Measurements from ENCODE around the gene ALK. TPM values are rescaled to one million over a fixed set of nuclear protein-coding genes. Genes with fewer than 3 reads are reported as not detected.

The ALK gene
- total RNA-seq, 4 donors from 2014 or later = 0.85 to 2.4 (median 1.8) TPM

DNA sequence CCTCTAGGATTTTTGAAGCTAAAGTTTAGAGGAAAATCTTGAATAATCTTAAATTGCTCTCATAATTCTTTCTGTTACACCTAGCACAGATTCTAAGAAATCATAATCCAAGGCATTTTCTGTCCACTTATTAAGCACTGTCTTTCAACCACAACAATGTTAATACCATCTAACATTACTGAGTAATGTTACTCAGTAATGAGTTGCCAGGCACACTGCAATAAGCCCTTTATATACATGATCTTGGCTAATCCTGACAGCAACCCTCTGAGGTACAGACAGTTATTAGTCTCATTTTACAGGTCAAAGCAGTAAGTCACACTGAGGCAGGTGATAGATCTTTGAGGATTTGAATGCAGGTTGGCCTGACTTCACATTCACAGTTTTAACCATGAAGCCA lies 291.9 kb downstream of the ALK start:
- TF ChIP-seq, protein P1, sequence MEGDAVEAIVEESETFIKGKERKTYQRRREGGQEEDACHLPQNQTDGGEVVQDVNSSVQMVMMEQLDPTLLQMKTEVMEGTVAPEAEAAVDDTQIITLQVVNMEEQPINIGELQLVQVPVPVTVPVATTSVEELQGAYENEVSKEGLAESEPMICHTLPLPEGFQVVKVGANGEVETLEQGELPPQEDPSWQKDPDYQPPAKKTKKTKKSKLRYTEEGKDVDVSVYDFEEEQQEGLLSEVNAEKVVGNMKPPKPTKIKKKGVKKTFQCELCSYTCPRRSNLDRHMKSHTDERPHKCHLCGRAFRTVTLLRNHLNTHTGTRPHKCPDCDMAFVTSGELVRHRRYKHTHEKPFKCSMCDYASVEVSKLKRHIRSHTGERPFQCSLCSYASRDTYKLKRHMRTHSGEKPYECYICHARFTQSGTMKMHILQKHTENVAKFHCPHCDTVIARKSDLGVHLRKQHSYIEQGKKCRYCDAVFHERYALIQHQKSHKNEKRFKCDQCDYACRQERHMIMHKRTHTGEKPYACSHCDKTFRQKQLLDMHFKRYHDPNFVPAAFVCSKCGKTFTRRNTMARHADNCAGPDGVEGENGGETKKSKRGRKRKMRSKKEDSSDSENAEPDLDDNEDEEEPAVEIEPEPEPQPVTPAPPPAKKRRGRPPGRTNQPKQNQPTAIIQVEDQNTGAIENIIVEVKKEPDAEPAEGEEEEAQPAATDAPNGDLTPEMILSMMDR (IDR thresholded peaks at IDR 0.05; ENCODE audit: low read depth) = no peak

DNA sequence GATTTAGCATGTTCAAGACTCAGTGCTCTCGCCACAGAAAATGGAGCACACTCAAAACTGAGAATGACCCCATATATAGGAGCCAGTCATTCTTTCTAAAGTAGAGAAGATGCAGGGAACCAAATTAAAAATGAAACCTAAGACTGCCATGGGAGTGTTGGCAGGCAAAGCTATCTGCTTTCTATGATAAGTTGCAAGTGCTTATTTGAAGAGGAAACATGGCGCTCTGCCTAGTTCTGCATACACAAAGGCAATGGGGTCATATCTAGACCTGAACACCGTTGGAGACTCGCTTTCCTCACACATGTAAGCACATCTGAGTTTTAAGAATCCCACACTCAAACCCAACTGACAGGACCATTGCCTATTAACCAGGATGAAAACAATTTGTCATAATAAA lies 292.5 kb downstream of the ALK start:
- TF ChIP-seq, protein P1 (IDR thresholded peaks at IDR 0.05; ENCODE audit: low read depth) = no peak

DNA sequence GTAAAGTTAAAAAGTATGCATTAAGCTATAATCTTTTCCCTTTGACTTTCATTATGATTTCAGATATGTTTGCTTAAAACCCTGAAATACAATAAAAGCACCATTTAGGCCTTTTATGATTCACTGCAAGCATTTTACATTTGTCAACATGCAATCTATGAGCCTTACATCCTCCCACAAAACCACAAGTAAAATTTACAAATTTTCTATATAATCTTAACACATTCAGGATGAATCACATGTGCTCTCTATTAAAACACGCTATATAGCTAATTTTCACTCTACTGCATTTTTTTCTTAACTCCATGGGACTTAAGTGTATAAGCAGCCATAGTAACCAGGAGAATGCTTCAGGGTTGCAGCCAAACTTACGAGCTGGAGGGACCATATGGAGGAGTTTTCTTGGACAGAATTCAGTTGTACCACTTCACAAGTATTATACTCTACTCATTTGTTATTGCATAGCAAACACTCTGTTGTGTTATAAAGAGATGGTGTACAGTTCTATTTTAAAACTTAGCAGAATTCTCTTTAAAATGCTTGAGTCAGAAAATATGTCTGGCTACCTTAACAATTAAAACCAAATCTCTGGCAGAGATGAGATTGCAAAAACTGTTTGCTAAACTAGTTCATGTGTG lies 293.2 kb downstream of the ALK start:
- TF ChIP-seq, protein P1 (IDR thresholded peaks at IDR 0.05; ENCODE audit: low read depth) = no peak

DNA sequence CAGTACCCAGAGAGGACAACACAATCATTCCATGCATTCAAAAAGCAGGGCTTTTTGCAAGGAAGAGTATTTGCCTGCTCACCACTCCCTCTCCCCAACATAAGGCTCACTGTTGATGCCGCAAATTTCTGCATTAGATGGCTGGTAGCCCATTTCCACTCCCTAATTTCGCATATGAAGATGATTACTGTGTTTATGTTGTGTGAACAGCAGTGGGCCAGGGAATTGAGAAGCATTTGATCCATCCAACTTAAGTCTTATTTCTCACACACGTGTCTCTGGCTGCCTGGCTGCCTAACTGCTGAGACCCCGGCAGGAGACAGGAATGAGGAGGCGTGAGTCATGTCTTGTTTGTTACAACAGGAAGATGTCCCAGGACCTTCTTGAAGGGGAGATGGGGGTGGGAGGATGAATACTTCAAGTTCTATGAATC lies 294.1 kb downstream of the ALK start:
- TF ChIP-seq, protein P1 (IDR thresholded peaks at IDR 0.05; ENCODE audit: low read depth) = no peak

DNA sequence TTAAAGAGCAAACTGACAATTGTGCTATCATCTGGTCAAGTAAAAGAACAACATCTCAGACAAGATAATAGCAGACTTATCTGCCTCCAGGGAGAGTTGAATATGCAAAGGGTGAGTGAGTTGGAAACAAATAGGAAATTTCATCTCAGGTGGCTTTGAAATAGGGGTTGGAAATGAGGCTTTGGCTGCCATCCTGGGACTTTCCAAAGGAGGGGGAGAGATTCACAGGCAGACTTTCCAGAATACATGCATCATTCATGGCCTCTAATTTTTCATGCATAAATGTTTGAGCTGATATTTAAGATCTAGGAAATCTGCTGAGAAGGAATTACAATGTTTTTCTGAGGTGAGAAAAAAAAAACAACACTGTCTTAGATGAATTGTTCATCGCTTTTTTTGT lies 300.5 kb downstream of the ALK start:
- TF ChIP-seq, protein P1 (IDR thresholded peaks at IDR 0.05; ENCODE audit: low read depth) = no peak

DNA sequence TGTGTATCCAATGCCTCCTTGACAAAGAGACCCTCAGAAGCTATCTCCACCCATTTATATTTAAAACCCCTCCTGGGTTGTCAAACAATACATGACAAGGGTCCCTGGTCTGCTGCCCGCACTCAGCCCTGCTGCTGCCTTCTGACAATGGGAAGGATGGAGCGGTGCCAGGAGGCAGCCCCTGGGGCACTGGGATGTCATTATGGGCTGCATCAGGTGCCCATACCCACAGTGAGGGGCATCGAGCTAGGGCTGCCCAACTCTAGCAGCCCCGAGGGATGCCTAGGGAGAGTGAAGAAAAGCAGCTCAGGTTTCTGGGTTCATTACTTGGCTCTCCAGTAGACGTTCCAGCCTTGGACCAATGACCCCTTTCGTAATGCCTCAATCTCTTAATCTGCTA lies 301.7 kb downstream of the ALK start:
- TF ChIP-seq, protein P1 (IDR thresholded peaks at IDR 0.05; ENCODE audit: low read depth) = no peak

DNA sequence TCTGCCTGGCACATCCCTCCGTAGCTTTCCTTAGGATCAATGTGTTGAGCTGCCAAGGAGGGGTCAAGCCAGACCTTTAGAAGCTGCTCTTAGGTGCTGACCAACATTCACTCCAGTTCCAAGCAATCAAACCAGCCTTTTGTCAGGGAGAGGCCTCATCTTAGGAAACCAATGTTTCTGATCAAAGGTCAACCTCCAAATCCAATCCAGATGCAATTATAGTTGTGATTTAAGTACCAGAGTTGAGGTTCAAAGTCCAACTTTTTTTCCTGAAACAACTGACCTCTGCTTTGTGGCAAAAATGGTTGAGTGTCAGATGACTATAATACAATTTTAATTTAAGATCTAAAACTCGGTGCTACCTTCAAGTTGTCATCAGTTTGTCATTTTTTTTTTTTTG lies 303.4 kb downstream of the ALK start:
- TF ChIP-seq, protein P1 (IDR thresholded peaks at IDR 0.05; ENCODE audit: low read depth) = no peak
